H7 (cell line): ENCODE results near the gene PEX1. TPM values are rescaled to one million over a fixed set of nuclear protein-coding genes. Genes with fewer than 3 reads are reported as not detected.

Source experiments
- DNase-seq: peaks from one replicate; pipeline ENCODE4 v3.0.0; 2012
- H3K27me3 ChIP-seq: 2 replicates; pipeline ENCODE4 v1.6.0; 2011; ENCODE audit warnings: mild to moderate bottlenecking, low read length; ENCODE audit not compliant: control insufficient read depth, insufficient read depth
- H3K36me3 ChIP-seq: replicated peaks from 2 replicates; pipeline ENCODE4 v1.5.1; 2011; ENCODE audit warnings: low read length; ENCODE audit not compliant: control insufficient read depth, insufficient read depth
- H3K4me3 ChIP-seq: 2 replicates; pipeline ENCODE4 v1.5.1; 2011; ENCODE audit warnings: low read depth, mild to moderate bottlenecking, control low read depth, low read length, moderate library complexity; ENCODE audit not compliant: insufficient read depth
- total RNA-seq: library from RNA; depleted of rRNA; stranded (reverse); fragments of >200 nt; shearing (Covaris generic); gene quantifications from 2 replicates; pipeline ENCODE4 v1.2.3, GENCODE V29; 2014

PEX1 gene
- total RNA-seq, 1 experiment from 2014 or later: 33.1 TPM

- H3K27me3 ChIP-seq: no peaks in the 10 kb centered on the region
- peak overlapping the region; percentile 90 for H3K4me3 ChIP-seq
- DNase-seq: peak; percentile 72
- H3K36me3 ChIP-seq: peaks cover 3% of the 10 kb centered on the region
Measured at GRCh38 chr7:92527300-92528187, 776 bp downstream of the PEX1 start.

- Histone ChIP-seq H3K27me3 (no peaks in the 10 kb centered on the region), H3K4me3 (no peak overlapping the region), H3K36me3 (peaks cover 3% of the 10 kb centered on the region)
- no peak for DNase-seq
Measured at GRCh38 chr7:92523110-92523509, 5.2 kb downstream of the PEX1 start.

GRCh38 chr7:92520024-92520423 lies 8.3 kb downstream of the PEX1 start:
- no peak for DNase-seq
- Histone ChIP-seq H3K36me3 (peaks cover 6% of the 10 kb centered on the region), H3K4me3 (no peak overlapping the region), H3K27me3 (no peaks in the 10 kb centered on the region)

GRCh38 chr7:92517631-92518030 lies 10.7 kb downstream of the PEX1 start:
- Histone ChIP-seq H3K4me3 (no peak overlapping the region), H3K36me3 (peaks cover 7% of the 10 kb centered on the region), H3K27me3 (no peaks in the 10 kb centered on the region)
- no peak for DNase-seq

- H3K36me3 ChIP-seq: peaks cover 6% of the 10 kb centered on the region
- DNase-seq: no peak
- H3K4me3 ChIP-seq: no peak overlapping the region
- H3K27me3 ChIP-seq: no peaks in the 10 kb centered on the region
Measured at GRCh38 chr7:92513167-92513902, 15.0 kb downstream of the PEX1 start.

- DNase-seq: no peak
- H3K36me3 ChIP-seq: peaks cover 5% of the 10 kb centered on the region
- no peaks in the 10 kb centered on the region for H3K27me3 ChIP-seq
- H3K4me3 ChIP-seq: no peak overlapping the region
Measured at GRCh38 chr7:92508946-92509345, 19.4 kb downstream of the PEX1 start.

- DNase-seq: no peak
- no peaks in the 10 kb centered on the region for H3K27me3 ChIP-seq
Measured at GRCh38 chr7:92506363-92506762, 22.0 kb downstream of the PEX1 start.

GRCh38 chr7:92504563-92504962 lies 23.8 kb downstream of the PEX1 start:
- no peaks in the 10 kb centered on the region for H3K27me3 ChIP-seq
- no peak overlapping the region for H3K4me3 ChIP-seq
- DNase-seq: no peak
- H3K36me3 ChIP-seq: peaks cover 11% of the 10 kb centered on the region; the same call in 1 of the 2 replicates

More at GRCh38 chr7:92506363-92506762, 22.0 kb downstream of the PEX1 start:
- Histone ChIP-seq H3K36me3 (peaks cover 3% of the 10 kb centered on the region; the same call in 1 of the 2 replicates), H3K4me3 (no peak overlapping the region)

GRCh38 chr7:92503767-92504166 lies 24.6 kb downstream of the PEX1 start:
- Histone ChIP-seq H3K4me3 (no peak overlapping the region), H3K36me3 (peaks cover 13% of the 10 kb centered on the region), H3K27me3 (no peaks in the 10 kb centered on the region)
- no peak for DNase-seq

GRCh38 chr7:92498557-92498956 lies 29.8 kb downstream of the PEX1 start:
- Histone ChIP-seq H3K27me3 (no peaks in the 10 kb centered on the region), H3K36me3 (peaks cover 11% of the 10 kb centered on the region), H3K4me3 (no peak overlapping the region)
- no peak for DNase-seq

GRCh38 chr7:92496876-92497275 lies 31.4 kb downstream of the PEX1 start:
- no peak for DNase-seq
- no peak overlapping the region for H3K4me3 ChIP-seq
- no peaks in the 10 kb centered on the region for H3K27me3 ChIP-seq
- H3K36me3 ChIP-seq: peaks cover 15% of the 10 kb centered on the region

GRCh38 chr7:92489634-92490033 lies 38.7 kb downstream of the PEX1 start:
- Histone ChIP-seq H3K36me3 (peaks cover 8% of the 10 kb centered on the region), H3K27me3 (no peaks in the 10 kb centered on the region), H3K4me3 (no peak overlapping the region)
- DNase-seq: no peak

- Histone ChIP-seq H3K4me3 (no peak overlapping the region), H3K36me3 (peaks cover 5% of the 10 kb centered on the region), H3K27me3 (no peaks in the 10 kb centered on the region)
- DNase-seq: no peak
Measured at GRCh38 chr7:92487804-92488203, 40.5 kb downstream of the PEX1 start.

GRCh38 chr7:92485974-92486373 lies 42.3 kb downstream of the PEX1 start:
- Histone ChIP-seq H3K4me3 (no peak overlapping the region), H3K36me3 (peaks cover 2% of the 10 kb centered on the region), H3K27me3 (no peaks in the 10 kb centered on the region)
- DNase-seq: no peak
